HG02884 (cell line): ENCODE measurements around the gene ATG9B.
"Not testable (repeated sequence)": the region's sequence is repeated elsewhere in the genome, so short reads cannot be mapped to it uniquely, and the experiment has no call there.

Source experiments
- ATAC-seq: cut with Tn5 transposase; IDR thresholded peaks from one replicate; pipeline ENCODE4 v1.9.1; 2021; ENCODE audit warnings: mild to moderate bottlenecking, moderate library complexity; ENCODE audit not compliant: unreplicated experiment

The ATG9B gene

GRCh38 chr7:151038951-151039849 is 14.9 kb upstream of the ATG9B start:
- no peak for ATAC-seq

- ATAC-seq: no peak
Measured at GRCh38 chr7:151035902-151036301, 11.6 kb upstream of the ATG9B start.

GRCh38 chr7:151035026-151035717 is 10.9 kb upstream of the ATG9B start:
- no peak for ATAC-seq

- no peak for ATAC-seq
Measured at GRCh38 chr7:151034312-151035025, 10.2 kb upstream of the ATG9B start.

- no peak for ATAC-seq
Measured at GRCh38 chr7:151033864-151034249, 9.6 kb upstream of the ATG9B start.

- no peak for ATAC-seq
Measured at GRCh38 chr7:151032936-151033863, 8.9 kb upstream of the ATG9B start.

- no peak for ATAC-seq
Measured at GRCh38 chr7:151031011-151031410, 6.7 kb upstream of the ATG9B start.

- ATAC-seq: no peak
Measured at GRCh38 chr7:151028948-151029501, 4.7 kb upstream of the ATG9B start.

GRCh38 chr7:151028131-151028947 is 4.0 kb upstream of the ATG9B start, which contains the start of gene ABCB8:
Gene ABCB8, plus strand, starts transcription at chr7:151028450. Its CDS starts 66 bp downstream, at chr7:151028516.
- peak; percentile 94 for ATAC-seq

- peak; percentile 4 for ATAC-seq
Measured at GRCh38 chr7:151027728-151028130, 3.4 kb upstream of the ATG9B start.

- not testable (repeated sequence) for ATAC-seq
Measured at GRCh38 chr7:151026771-151027727, 2.8 kb upstream of the ATG9B start.

- no peak for ATAC-seq
Measured at GRCh38 chr7:151025924-151026671, 1.8 kb upstream of the ATG9B start.

GRCh38 chr7:151023232-151023631 is 1.1 kb downstream of the ATG9B start:
- no peak for ATAC-seq

- ATAC-seq: no peak
Measured at GRCh38 chr7:151020231-151020630, 4.1 kb downstream of the ATG9B start.

- no peak for ATAC-seq
Measured at GRCh38 chr7:151019130-151019447, 5.2 kb downstream of the ATG9B start.

GRCh38 chr7:151018421-151019129 is 5.7 kb downstream of the ATG9B start:
- no peak for ATAC-seq

GRCh38 chr7:151017953-151018420 is 6.3 kb downstream of the ATG9B start:
- no peak for ATAC-seq
